ENCODE measurements around the gene FAM156A. TPM values are rescaled to one million over a fixed set of nuclear protein-coding genes. Genes with fewer than 3 reads are reported as not detected.
"Not testable (repeated sequence)": the region's sequence is repeated elsewhere in the genome, so short reads cannot be mapped to it uniquely, and the experiment has no call there.

Gene FAM156A
- total RNA-seq, 1 donor from 2014 or later, result 7.3 TPM

- DNase-seq; intact Hi-C loops (cut with micrococcal nuclease); ATAC-seq: not testable (repeated sequence)
Observed at GRCh38 chrX:52974336-52974992, 16.1 kb upstream of the FAM156A start.

DNA sequence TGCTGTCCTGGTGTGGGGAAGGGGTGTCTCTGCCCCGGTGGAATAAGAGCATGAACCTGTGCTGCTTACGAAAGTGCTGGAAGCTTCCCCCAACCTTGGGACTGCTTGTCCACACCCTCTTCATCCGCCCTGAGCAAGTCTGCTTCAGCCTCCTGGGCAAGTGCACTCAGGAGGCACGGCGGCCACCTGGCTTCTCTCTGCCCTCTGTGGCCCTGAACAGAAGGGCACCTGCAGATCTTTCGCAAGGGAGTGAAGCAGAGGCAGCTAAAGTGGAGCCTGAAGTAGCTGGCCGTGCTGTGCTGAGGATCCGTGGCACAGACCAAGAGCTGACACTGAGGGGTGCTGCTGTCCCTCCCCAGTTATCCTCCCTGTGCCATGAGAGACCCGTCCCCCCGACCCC lies 9.6 kb upstream of the FAM156A start:
- intact Hi-C loops (cut with micrococcal nuclease); DNase-seq; ATAC-seq: not testable (repeated sequence)

GRCh38 chrX:52966993-52967738 lies 8.8 kb upstream of the FAM156A start:
- DNase-seq; intact Hi-C loops (cut with micrococcal nuclease): not testable (repeated sequence)
- peak; percentile 71 for ATAC-seq

DNA sequence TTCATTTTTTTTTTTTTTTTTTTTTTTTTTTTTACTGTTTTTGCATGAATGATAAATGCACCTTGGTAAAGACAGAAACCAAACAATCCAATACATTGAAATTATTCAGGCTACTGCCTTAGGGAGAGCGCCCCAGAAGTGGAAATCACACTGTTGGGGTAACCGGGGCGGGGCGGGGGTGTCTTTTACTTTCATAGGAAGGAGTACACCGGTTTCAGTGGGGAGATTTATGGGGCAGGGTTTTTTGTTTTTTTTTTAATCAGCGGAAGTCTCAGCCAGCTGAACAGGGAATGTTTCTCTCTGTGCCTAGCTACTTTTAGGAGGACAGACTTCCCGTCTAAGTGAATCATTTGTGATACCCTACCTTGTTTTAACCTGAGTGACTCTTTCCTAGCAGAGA lies 643 bp upstream of the FAM156A start:
- DNase-seq; intact Hi-C loops (cut with micrococcal nuclease); ATAC-seq: not testable (repeated sequence)

GRCh38 chrX:52949884-52950283 lies 8.4 kb downstream of the FAM156A start:
- DNase-seq; intact Hi-C loops (cut with micrococcal nuclease); ATAC-seq: not testable (repeated sequence)

DNA sequence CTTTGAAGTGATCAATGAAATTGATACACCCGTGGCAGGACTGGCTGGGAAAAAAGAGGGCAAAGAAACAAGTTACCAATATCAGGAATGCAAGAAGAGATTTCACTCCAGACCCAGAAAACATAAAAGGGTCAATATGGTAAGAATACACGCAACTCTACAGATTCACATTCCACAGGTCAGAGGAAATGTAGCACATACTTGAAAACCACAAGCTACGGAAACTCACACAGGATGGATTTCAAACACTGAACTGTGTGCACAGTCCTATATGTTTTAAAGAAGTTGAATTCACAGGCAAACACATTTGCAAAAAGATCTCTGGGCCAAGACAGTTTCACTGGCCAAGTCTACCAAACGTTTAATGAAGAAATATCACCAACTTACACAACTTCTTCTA lies 9.0 kb downstream of the FAM156A start:
- DNase-seq; intact Hi-C loops (cut with micrococcal nuclease); ATAC-seq: not testable (repeated sequence)

- DNase-seq, ATAC-seq: not testable (repeated sequence)
Observed at GRCh38 chrX:52948265-52948664, 10.1 kb downstream of the FAM156A start.

GRCh38 chrX:52947501-52947900 lies 10.8 kb downstream of the FAM156A start:
- ATAC-seq; intact Hi-C loops (cut with micrococcal nuclease); DNase-seq: not testable (repeated sequence)

More at GRCh38 chrX:52948265-52948664, 10.1 kb downstream of the FAM156A start:
- intact Hi-C loops (cut with micrococcal nuclease), result not testable (repeated sequence)

DNA sequence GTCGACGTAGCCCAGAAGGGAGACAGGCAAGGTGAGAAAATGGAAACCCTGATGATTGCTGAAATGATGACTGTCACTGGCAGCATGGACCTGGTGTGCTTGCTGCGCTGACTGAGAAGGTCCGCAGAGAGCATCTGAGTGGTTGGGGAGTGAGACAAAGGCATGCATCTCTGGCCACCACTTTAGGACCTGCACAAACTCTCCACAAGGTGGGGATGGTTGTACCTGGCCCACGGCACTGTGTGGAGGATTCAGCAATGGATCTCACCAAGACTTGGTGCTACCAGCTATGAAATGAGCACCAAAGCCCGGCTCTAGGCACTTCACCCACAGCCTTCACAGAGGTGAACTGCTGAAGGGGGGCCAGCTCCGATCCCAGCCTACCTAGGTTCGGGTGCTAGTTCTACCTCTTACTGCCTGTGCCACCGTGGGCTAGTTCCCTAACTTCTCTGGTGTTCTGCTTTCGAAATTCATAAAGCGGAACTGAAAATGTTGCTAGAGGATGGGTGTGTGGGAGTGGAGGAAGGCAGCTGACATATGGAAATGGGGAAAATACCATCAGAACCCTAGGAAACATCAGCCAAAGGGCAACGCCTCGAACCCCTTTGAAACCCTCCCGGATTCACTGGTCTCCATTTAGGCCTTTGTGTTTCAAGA lies 12.4 kb downstream of the FAM156A start:
- intact Hi-C loops (cut with micrococcal nuclease); ATAC-seq; DNase-seq: not testable (repeated sequence)

DNA sequence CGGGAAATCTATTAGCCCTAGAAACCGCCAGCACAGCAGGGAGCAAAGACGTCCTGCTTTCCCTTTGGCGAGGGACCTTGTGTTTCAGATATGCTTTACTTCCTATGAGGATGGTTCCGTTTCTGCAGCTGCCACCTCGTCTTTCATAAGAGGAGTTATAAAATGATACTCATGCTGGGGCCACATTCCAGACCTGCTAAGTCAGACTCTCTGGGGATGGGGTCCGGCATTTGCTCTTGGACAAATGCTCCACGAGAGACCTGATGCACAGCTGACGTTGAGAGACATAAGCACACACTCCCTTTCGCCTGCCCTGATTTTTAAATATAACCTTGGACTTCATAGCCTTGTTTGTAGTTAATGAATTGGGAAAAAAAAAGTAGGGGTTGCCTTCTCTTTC lies 16.6 kb downstream of the FAM156A start:
- peak; percentile 14 for ATAC-seq
- intact Hi-C loops (cut with micrococcal nuclease), result not testable (repeated sequence)

GRCh38 chrX:52940704-52941103 lies 17.6 kb downstream of the FAM156A start:
- ATAC-seq; intact Hi-C loops (cut with micrococcal nuclease); DNase-seq: not testable (repeated sequence)

More for the DNA sequence above, 16.6 kb downstream of the FAM156A start:
- DNase-seq, result not testable (repeated sequence)

DNA sequence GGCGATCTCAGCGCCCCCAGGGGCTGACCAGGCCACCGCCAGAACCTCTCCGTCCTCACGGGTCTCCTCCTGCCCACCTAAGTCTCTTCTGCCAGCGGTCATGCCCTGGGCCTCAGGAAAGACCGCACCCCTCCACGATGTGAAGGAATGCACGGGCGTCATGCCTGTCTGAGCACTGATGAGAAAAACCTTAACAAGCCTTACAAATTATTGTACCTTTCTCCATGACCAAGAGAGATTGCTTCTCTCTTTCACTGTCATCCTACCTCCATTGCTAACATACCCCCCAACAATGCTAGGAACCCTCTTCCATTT lies 22.9 kb downstream of the FAM156A start:
- DNase-seq; ATAC-seq; intact Hi-C loops (cut with micrococcal nuclease): not testable (repeated sequence)

DNA sequence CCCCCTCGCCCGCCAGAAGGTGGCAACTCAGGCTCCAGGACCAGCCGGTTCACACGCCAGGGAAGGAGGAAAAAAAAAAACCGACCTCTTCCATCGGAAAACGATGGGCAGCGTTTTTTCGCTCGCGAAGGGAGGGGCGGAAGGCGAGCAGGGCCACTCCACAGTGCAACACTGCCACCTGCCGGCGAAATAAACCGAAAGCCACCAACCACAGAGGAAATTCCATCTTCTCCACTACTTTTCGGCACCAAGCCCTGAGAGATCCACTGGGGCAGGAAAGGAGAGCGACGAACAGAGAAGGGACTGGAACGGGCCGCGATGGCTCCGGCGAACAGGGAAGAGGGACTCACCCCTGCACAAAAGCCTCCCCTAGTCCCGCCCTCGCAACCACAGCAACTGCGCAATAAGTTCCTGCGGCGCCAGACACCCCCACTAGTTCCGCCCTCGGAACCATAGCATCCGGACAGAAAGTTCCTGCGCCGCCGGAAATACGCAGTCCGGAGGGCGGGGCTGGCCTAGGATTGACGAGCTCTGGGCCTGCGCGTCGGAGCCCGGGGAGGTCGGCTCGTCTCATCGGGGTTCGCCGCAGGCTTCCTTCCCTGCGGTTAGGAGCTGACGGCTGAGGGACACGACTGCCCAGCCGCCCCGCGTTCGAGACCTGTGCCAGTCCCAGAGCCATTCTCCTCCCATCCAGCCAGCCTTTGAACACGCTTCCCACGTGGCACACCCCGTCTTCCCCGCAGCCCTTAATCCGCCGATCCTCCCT lies 23.4 kb downstream of the FAM156A start:
- peak; percentile 94 for DNase-seq
- intact Hi-C loops (cut with micrococcal nuclease), result no loop called here
- ATAC-seq, result peak; percentile 99

GRCh38 chrX:52933976-52934703 lies 24.2 kb downstream of the FAM156A start:
- DNase-seq (no peak), ATAC-seq (no peak)
- intact Hi-C loops (cut with micrococcal nuclease), result no loop called here

DNA sequence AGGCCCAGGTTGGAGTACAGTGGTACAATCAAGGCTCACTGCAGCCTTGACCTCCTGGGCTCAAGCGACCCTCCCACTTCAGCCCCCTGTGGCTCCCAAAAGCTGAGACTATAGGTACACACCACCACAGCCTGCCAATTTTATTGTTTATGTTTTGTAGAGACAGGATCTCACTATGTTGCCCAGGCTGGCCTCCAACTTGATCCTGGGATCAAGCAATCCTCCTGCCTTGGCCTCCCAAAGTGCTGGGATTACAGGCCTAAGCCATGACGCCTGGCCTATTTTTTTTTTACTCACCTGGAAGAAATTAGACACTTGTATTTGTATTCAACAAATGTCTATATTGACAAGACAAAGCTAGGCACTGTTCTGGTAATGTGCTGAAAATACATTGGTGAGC lies 25.1 kb downstream of the FAM156A start:
- no peak for DNase-seq
- ATAC-seq, result no peak
- intact Hi-C loops (cut with micrococcal nuclease), result no loop called here

- DNase-seq; intact Hi-C loops (cut with micrococcal nuclease); ATAC-seq: not testable (repeated sequence)
Observed at GRCh38 chrX:52930214-52930613, 28.1 kb downstream of the FAM156A start.

DNA sequence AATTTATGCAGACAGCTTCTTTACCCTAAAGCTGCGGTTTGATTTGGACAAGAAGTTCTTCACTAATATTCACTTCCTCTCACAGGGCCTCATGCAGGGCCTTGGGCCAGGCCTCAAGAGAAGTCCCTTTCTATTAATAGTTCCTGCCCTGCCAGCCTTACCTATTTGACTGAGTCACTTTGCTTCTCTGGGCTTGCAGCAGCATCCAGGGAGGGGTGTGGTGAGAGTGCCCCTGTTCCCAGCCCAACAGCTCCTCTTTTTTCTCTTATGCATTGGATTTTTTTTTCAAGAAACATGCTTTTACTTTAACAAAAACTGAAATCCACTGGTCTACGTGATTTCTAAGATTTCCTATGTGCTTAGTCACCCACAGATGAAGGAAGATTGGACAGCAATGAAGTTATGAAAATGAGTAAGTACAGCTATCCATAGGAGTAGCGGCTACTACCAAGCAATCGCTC lies 34.5 kb downstream of the FAM156A start:
- intact Hi-C loops (cut with micrococcal nuclease), result no loop called here
- ATAC-seq (peak; percentile 51), DNase-seq (peak; percentile 49)

GRCh38 chrX:52914704-52915103 lies 43.6 kb downstream of the FAM156A start:
- ATAC-seq; intact Hi-C loops (cut with micrococcal nuclease): not testable (repeated sequence)

More at GRCh38 chrX:52914704-52915103, 43.6 kb downstream of the FAM156A start:
- DNase-seq, result not testable (repeated sequence)
